Bone marrow (tissue), 2 donors: ENCODE measurements around the gene KLF16.
A peak's percentile ranks its signal among the peaks of the same experiment; 100 is the strongest.

ENCODE experiments used
- DNase-seq, 2 donors: peaks; one replicate each; lab custom pipeline; 2025; lab: John Stamatoyannopoulos, UW

KLF16 gene

DNA sequence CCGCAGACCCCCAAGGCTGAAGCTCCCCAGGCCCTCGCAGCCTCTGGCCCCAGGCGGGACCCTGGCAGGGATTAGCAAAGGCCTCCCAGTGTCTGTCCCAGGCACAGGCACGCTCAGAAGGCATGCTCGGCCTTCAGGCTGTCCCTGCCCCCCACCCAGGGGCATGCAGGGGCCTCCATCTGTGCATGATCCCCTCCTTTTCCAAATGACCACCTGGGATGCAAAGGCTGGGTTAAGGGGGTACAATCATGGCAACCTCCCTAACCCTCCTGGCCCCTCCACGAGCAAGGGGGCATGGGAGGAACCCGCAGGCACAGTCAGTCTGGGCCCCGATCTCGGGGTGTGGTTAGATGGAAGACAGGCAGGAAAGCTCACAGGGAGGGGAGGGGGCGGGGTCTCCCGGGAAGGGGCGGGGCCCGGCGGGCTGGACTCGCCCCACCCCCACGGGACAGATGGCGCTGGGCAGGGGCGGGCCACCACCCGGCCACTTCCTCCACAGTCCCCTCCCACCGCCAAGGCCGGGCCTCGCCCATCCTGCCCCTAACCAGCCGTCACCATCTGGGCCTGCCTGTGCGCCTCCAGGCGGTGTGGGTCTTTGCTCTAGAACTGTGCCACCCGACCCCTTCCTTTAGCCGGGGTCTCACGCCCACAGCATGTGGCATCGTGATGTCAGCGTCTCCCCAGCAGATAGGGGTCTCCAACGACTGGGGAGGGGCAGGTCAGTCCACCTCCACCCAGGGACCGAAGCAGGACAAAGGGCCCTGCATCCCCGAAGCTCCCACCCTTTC, 8.1 kb downstream of the KLF16 start:
- DNase-seq: peak; percentile 85 to 89

DNA sequence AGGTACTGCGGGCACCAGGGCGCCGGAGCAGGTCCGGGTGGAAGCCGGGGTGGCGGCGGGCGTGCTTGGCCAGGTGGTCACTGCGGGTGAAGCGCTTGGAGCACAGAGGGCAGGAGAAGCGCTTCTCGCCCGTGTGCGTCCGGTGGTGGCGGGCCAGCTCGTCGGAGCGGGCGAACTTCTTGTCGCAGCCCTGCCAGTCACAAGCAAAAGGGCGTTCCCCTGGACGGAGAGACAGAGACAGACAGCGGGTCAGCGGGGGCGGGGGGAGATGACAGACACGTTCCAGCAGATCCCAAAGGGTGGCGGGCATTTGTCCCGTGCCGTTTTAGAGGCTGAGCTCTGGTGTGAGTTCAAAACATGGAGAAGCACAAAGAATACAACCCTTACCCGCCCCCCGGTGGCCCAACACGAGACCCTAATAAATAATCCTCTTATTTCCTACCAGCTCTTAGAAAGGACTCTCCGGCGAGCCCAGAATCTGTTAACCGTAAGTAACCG, 8.8 kb downstream of the KLF16 start:
- DNase-seq: no peak

DNA sequence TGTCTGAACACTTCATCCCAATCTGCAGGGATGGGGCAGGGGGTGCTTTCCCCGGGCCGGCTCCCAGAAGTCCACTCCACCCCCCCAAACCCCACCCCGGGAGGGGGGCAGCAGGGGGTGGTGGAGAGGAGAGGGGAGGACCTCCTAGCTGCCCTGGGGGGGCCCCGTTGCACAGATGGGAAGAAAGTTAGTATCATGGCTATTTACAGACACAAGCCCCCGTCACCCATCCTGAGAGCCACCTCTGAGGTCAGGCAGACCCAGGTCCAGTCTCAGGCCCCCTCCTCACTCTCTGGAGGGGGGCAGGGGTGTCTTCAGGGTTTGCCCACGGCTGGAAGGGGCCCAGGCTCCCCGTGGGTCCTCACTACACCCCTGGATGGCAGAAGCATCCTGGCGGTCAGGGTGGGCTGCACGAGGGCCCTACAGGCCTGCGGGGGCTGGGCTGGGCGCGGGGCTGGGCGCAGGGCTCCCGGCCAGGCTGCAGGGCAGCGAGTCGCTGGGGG, 9.3 kb downstream of the KLF16 start:
- no peak for DNase-seq

DNA sequence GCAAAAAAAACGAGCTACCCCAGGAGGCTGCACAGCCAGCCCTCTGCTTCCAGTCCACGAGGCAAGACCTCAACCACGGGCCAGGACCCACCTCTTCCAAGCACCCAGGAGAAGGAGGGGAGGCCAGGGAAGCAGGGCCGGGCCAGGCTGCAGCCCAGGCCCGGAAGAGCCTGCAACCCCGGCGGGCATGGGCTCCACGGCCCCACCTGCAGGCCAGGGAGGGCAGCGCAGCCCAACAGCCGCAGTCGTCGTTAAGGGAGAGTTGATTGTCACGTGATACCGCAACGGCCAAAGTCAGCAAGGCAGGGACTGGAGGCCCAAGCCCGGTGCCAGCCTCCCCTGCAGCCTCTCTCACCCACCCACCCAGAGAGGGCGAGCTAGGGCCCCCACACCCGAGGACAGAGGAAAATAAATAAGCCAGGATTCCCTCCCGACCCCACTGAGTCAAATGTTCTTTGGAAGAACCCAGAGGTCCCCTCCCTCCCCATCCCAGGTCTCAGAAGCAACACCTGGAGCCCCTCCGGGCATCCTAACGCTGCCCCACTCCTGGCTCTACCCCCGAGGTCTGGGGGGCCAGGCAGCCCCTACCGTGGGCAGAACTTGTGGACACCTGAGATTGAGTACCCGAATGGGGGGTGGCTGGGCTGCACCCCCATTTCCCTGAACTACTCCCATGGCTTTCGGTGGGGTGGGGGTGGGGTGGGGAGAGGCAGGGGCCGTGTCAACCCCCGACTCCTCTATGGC, 9.9 kb downstream of the KLF16 start:
- peak; percentile 44 to 70 for DNase-seq

DNA sequence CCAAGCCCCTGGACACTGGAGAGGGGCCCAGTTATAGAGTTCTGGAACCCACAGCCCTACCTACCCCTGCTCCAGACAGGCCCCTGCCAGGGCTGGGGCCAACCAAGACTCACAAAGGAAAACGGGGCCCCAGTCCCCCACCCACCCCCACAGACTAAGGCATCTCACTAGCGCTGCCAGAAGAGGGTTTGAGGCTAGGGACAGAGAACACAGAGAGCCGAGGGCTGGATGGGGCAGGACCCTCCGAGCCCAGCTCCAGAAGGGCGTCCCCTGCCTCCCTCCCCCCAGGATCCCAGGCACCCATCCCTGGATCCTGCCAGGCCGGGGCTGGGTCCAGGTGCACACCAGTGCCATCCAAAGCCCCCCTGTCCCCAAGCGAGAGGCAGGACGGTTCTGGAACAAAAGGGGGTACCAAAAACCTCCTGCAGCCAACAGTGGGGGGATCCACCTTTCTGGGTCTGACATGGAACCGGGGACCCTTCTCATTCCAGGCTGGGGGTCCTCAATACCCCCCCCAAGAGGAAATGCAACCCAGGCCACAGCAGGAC, 10.7 kb downstream of the KLF16 start:
- no peak for DNase-seq

DNA sequence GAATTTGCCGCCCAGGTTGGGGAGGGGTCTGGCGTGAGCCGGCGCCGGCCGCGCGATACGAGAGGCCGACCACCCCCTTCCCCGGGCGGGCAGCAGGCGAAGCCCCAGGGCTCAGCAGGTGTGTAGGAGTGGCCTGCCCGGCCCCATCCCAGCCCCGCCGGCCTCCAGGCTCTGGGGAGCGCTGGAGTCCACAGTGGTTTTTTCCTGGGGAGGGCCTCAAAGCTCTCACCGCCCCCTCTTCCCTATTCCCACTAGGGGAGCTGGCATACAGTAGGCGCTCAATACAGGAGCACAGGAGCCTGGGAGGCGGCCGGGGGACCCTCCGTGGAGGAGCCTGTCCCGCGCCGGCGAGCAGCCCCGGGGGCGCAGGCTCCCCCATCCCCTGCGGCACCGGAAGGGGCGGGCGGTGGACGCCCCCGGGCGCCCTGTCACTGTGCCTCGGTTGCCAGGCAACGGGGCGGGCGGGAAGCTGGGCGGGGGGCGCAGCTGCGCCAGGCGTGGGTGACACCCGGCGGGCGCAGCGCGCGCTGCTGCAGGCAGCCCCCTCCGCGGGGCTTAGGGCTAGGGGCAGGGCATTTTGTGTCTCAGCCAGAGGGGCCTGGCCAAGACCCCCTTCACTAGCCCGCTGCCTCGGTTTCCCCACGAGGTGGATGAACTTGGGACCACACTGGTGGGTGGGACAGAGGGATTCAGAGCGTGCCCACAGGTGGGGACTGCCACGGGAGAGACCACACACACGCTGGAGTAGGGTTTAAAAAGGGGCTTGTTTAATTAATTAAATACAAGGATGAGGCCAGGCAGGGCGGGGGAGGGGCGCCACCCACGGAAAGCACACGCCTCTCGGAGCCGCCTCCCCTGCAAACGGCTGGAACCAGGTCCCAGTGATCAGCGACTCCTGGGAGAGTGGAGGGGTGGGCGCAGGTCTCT, 11.5 kb downstream of the KLF16 start:
- DNase-seq: no peak

DNA sequence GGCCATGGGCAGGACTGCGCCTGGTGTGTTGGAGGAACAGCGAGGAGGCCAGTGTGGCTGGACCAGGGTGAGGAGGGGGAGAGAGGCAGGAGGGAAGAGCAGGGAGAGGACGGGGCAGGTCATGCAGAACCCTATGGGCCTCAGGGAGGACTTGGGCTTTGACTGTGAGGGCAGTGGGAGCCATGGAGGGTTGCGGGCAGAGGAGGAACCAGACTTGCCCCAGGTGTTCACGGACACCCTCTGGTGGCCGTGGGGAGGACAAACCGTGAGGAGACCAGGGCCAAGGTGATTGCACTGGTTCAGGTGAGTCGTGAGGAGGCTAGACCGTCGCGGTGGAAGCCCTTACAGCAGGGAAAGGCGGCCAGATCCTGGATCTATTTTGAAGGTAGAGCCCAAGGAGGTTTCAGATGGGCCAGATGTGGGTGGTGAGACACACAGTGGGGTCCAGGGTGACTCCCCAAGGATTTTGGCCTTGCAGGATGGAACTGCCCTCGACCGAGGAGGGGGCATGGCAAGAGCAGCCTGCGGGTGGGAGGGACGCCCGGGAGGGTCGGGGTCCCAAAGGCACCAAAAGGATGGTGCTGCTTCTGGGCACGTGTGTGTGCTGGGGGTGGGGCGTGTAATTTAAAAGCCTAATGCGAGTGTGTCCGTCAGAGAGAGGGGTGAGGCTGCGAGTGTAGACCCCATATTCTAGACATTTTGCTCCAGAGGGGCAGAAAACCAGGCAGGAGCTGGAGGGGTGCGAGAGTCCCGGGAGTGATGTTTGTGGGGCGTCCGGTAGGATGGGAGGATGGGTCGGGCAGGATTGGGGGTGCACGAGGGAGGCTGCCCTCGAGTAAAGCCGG, 12.3 kb downstream of the KLF16 start:
- no peak for DNase-seq

DNA sequence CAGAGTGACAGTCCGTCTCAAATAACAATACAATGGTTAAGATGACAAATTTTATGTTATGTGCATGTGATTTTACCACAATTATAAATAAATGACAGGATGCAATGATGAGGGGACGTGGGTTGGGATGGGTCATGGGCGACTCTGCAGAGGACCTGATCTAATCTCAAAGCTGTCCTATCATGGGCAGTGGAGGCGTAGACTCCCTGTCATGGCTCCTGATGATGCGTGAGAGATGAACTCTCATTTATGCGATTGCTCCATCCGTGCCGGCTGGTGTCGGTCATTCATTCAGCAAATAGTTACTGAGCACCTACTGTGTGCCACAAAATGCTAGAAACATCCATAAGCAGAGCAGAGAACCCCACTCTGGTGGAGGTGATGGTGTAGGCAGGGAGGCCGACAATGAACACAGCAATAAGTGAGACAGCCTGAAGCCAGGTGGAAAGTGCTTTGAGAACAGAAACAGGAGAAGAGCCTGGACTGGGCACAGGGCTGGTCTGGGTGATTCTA, 13.4 kb downstream of the KLF16 start:
- no peak for DNase-seq

DNA sequence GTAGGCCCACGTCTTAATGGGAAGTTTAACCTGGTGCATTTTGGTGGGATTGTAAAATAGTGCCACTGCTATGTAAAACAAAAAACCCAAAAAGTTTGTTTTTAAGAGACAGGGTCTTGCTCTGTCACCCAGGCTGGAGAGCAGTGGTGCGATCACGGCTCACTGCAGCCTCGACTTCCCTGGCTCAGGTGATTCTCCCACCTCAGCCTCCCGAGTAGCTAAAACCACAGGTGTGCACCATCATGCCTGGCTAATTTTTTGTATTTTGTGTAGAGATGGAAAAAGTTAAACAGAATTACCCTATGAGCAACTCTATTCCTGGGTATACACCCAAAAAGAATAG, 14.3 kb downstream of the KLF16 start:
- no peak for DNase-seq

DNA sequence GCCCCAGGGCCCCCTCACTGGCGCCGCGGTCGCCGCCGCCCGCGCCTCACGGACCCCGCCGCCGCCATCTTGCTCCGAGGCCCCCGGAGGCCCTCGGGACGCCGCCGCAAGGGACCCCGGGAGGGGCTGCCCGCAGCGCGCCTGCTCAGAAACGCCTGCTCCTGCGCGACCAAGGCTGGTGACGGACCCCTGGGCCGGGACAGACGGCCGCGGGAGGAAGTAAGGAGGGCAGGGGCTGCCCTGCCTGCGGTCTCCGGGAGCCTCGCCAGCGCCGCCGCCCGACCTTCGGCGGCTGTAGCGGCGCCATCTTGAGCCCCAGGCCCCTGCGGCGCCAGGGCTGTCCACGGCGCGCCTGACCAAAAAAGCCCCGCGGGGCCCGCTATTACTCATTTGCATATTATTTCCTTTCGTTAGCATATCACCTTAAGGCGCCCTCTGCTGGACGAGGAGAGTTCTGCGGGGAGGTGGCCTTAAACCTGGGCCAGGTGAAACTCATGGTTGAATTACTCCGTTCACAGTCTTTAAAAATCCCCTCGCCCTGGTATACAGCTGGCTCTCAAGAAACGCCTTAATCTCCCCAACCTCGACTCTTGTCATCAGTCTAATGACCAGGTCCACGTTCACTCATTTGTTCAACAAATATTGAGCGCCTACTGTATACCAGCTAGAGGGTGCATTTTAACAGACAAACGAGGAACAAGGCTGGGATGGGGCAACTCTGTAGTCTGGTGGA, 14.8 kb downstream of the KLF16 start, which contains the start of gene REXO1:
TSS of gene REXO1 (minus strand) at position 85 of the 733 bp plus-strand sequence. CDS start 125 bp downstream, outside the sequence.
- DNase-seq: peak; percentile 86 to 91

DNA sequence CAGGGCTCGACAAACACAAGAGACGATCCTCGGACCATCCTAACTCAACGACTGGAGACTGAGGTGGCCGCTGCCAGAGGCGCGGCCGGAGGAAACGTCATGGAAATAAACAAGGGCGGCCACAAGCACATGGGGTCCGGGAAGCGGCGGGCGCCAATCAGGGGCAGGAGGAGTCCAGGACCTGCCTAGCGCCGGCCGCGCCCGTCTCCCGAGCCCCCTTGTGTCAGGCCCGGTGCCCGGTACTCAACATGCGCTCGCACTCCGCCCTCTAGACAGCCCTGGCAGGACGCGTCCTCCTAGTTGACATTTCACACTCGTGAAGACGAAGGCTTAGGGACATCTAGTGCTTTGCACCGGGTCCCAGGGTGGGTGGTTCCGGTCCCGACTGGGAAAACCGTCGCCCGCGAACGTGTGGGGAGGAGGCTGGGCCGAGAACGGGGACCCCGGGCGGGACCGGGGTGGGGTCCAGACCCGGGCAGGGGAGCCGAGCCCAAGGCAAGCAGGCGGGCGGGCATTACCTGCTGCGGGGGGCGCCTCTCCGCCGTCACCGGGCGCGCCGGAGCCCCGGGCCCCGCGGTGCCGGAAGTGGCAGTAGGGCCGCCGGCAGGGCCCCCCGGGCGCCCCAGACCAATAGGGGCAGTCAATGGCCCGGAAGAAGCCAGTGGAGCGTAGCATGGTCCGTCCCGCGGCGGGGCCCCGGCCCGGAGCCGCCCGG, 15.5 kb downstream of the KLF16 start:
- DNase-seq: peak in 1 of 2 donors; percentile 34

DNA sequence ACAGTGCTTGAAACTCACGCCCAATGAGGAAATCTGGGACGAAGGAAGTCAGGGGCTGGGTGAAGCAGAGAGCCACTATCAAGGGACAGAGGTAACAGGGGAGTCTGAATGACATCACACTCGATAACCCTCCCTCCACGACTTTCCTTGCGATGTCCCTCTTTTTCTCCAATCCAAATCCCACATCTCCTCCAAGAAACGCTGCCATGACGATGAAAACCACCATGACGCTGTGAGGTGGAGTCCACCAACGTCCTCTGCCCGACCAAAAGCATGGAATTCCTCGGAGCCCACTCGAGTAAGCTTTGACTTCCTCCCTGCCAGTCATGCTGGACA, 16.1 kb downstream of the KLF16 start:
- peak in 1 of 2 donors; percentile 34 for DNase-seq

DNA sequence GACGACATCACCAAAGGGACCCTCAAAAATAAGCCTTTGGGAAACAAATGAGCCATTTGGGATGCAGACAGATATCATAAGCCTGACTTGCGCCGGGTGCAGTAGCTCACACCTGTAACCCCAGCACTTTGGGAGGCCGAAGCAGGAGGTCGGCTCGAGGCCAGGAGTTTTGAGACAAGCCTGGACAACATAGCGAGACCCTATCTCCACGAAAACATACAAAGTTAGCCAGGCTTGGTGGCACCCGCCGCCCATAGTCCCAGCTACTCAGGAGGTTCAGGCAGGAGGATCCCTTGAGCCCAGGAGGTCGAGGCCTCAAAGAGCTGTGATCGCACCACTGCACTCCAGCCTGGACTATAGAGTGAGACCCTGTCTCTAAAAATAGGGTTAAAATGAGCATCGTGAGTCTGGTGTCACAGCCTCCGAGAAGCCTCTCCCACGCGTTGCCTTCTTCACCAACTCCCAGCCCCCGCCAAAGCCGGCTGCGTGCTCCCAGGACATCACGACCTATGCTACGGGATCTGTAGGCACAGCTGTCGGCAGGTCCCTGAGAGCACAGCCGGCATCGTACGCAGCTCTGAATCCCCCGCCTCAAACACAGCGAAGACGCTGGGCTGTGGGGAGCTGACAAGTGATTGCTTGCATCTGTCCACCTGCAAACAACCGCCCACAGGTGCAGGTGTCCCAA, 16.7 kb downstream of the KLF16 start:
- DNase-seq: no peak

DNA sequence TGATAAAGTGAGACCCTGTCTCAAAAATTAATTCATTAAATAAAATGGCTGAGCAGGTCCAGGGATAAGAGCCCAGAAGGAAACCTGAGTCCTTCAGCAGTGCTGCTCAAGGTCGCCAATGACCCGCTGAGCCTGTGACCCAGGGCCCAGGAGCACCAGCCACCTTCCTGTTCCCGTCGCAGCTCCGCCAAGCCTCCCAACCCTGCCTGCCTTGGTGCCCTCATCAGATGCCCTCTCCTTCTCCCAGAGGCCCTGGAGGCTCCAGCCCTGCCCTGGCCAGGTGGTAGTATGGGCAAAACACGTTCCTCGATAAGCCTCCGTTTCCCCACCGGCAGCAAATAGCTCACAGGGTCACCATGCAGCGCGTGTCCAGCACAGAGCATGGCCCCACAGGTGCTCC, 17.7 kb downstream of the KLF16 start:
- no peak for DNase-seq

DNA sequence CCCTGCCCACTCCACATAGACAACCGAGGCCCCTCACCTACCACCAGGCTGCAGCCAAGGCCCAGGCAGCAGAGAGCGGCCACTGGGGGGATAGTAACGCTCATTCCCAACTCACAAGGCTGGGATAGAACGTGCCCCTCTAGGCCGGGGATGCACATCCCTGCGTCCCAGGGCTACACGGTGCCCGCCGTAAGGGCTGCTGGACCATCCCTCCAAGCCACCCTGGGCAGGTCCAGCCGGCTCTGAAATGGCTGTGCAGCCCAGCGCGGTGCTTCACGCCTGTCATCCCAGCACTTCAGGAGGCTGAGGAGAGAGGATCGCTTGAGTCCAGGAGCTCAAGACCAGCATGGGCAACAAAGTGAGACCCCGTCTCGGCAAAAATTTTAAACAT, 18.3 kb downstream of the KLF16 start:
- no peak for DNase-seq

DNA sequence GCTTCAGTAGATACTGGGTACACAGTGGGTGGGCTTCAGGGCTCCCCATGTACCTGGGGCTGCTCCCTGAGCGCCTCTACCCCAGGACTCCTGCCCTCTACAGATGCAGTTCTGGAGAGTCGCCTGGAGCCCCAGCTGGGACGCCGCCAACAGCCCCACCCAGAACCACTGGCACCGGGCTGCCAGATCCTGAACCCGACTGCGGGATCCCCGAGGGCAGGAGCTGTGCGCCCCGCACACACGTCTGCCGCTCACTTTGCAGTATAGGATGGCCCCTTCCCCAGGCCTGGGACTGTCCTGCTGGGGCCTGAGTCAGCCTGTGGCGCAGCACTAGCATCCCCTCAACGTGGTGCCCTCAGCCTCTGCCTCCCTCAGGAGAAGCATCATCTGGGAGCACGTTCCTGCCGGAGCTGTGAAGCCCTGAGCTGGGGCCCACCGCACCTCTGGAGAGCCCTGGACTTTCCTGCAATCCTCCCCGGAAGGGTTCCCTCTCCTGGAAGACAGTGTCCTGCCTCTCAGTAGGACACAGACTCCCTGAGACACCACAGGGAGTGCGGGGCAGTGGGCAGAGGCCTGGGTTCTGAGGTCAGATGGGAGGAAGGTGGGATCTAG, 18.8 kb downstream of the KLF16 start:
- no peak for DNase-seq

DNA sequence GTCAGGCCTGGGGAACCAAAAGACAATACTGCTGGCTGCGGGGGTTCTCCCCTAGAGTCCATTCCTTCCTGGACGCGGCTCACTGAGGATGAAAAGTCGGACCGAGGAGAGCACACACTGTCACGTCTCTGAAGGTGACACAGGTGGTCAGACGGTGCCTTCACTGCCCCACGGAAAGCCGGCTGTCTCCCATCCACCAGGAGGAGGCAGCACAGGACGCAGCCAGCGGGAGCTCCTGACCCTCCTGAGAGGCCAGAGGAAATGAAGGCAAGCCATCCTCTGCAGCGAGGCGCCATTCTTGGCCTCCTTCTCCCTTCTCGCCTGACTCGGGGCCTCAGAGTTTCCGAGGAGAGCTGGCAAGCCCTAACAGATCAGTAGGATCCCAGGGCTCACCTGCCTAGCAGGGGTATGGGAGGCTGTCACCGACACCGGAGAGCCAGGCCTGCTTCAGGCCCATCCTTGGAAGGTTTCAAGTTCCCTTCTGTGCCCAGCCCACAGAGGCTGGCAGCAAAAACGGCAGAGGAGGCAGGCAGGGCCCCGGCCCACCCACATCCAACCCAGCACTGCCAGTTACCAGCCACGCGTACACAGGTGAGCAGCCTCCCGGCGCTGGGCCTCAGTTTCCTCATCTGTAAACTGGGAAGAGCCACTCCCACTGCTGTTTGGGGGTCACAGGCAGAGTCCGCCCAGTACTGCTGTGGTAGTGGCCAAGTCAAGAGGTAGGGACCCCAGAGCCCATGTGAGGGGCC, 19.6 kb downstream of the KLF16 start:
- no peak for DNase-seq

DNA sequence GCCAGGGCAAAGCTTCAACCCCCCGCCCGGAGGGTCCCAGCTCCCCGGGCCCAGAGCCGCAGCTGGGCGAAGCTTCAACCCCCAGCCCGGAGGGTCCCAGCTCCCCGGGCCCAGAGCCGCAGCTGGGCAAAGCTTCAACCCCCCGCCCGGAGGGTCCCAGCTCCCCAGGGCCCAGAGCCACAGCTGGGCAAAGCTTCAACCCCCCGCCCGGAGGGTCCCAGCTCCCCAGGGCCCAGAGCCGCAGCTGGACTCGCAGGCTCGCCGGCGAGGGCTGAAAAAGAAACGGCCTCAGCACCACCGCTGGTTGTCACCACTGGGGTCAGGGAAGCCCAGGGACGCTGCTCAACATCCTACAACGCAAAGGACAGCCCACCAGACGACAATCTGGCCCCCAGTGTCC, 20.3 kb downstream of the KLF16 start:
- DNase-seq: no peak
